Femur (tissue), 1 donor: ENCODE measurements around the gene TTLL12.

ENCODE experiments used
- DNase-seq: peaks from one replicate; pipeline ENCODE4 v3.0.0-alpha.2; 2017

The TTLL12 gene

GRCh38 chr22:43186272-43187170 lies at the start of gene TTLL12:
Gene TTLL12 (minus strand): TSS chr22:43187134. CDS start chr22:43187069, 65 bp downstream.
- DNase-seq = peak; percentile 76

GRCh38 chr22:43235445-43236409 lies 48.8 kb upstream of the TTLL12 start:
- no peak for DNase-seq

DNA sequence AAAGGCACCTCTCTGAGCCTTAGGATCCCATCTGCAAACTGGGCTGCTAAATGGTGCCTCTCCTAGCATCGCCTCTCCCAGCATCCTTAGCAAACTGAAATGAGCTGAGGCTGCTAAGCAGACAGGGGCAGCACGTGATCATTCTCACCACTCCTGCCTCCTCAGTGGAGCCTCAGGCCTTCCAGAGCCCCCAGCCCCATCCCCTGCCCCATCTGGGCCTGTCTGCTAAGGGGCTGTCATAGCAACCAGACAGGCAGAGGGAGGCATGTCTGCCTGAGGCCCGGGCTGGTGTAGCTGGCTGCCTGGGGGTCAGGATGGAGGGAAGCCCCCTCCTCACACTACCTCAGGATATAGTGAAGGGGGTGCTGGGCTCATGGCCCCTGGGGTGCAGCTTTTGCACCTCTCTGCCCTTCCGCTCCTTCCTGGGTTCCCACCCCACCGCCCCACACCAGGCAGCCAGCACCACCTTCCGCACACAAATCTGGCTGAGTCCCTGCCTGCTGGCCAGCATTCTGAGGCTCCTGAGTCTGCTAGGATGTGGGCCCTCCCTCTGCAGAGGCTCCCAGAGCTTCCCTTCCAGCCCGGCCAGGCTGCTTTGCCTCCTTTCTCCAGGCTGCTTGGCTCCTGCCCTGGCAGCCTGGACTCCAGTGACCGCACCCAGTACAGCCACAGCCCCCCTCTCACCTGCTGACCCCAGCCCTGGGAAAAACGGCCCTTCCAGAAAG lies 47.5 kb upstream of the TTLL12 start:
- DNase-seq = no peak

DNA sequence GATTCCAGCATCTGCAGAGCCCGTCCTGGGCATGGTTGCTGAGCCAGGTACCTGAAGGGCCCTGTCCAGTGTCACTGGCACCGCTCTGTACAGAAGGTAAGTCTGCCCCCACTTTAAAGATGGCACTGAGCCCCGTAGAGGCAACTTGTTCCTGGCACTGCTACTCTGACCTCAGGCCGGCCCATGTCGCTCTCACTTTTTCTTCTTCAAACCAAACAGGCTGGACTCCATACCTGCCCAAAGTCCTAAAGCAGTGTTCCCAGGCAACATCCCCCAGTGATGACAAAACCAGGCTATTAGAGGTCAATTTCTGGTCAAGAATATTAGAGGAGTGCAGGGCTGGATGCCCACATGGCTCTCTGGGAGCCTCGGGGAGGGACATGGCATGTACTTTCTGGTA lies 46.6 kb upstream of the TTLL12 start:
- no peak for DNase-seq

- DNase-seq = no peak
Observed at GRCh38 chr22:43232445-43232844, 45.5 kb upstream of the TTLL12 start.

DNA sequence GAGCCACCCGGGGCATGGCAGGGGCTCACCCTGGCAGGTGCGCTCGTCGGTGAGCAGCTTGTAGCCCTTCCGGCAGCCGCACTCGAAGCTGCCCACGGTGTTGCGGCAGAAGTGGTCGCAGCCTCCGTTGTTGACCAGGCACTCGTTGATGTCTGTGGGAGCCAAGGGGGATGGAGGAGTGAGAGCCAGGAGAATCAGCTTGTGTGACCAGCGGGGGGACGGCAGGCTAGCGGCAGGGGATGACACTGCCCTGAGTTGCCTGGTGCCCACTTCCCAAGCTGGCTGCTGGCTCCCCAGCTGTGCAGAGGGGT lies 44.7 kb upstream of the TTLL12 start:
- DNase-seq = no peak

GRCh38 chr22:43230971-43231723 lies 44.2 kb upstream of the TTLL12 start:
- peak; percentile 64 for DNase-seq

- no peak for DNase-seq
Observed at GRCh38 chr22:43230571-43230970, 43.6 kb upstream of the TTLL12 start.

- no peak for DNase-seq
Observed at GRCh38 chr22:43228863-43229262, 41.9 kb upstream of the TTLL12 start.

DNA sequence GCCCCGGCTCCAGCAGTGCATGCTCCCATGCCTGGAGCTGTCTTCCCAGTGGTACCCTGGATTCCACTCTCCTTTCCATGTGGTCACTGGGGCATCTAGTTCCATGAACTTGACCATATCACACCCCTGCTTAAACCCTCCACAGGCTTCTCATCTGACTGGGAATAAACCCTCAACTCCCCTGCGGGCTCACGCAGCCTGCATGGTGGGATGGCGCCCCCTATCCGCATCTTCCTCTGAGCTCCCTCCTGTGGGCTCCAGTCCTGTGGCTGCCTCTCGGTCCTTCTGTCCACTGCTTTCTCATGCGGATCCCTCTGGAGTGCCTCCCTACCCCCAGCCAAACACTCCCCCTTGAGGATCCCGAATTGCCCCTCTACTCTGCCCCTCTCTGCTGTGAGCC lies 41.4 kb upstream of the TTLL12 start:
- no peak for DNase-seq

GRCh38 chr22:43227239-43227630 lies 40.3 kb upstream of the TTLL12 start:
- DNase-seq = peak; percentile 41

GRCh38 chr22:43226377-43227238 lies 39.7 kb upstream of the TTLL12 start:
- DNase-seq = peak; percentile 67

DNA sequence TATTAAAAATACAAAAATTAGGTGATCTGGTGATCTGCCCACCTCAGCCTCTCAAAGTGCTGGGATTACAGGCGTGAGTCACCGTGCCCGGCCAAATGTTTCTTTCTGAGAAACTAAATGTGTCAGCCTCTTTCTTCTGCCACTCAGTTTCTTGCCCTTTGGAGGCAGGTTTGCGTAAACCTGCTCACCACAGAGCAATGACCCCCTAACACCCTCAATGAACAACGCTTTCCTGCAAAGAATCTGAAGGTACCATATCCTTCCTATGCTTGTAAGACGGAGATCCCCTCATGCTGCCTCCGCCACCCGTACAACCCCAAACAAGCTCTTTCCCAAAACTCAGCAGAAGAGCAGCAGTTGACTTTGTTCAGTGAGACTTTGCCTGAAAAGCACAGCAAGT lies 38.7 kb upstream of the TTLL12 start:
- DNase-seq = no peak

- DNase-seq = no peak
Observed at GRCh38 chr22:43222987-43223386, 36.1 kb upstream of the TTLL12 start.

DNA sequence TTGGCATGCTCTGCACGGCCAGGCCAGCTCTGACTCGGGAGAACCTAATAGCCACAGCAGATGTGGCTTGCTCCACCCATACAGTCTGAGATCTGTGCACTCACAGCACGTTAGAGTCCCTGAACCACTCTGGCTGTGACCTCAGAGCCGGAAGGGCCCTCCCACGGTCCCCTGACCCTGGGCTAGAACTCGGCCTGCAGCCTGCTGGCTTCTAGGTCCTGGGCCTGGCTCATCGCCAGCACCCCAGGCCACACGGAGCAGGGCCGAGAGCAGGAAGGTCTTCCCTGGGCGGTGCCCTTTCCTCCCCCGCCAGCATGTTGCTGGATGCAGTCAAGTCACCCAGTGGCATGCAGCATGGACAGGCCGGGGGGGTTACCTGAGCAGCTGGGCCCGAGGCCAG lies 35.3 kb upstream of the TTLL12 start:
- no peak for DNase-seq

GRCh38 chr22:43220625-43221380 lies 33.9 kb upstream of the TTLL12 start:
- DNase-seq = no peak

DNA sequence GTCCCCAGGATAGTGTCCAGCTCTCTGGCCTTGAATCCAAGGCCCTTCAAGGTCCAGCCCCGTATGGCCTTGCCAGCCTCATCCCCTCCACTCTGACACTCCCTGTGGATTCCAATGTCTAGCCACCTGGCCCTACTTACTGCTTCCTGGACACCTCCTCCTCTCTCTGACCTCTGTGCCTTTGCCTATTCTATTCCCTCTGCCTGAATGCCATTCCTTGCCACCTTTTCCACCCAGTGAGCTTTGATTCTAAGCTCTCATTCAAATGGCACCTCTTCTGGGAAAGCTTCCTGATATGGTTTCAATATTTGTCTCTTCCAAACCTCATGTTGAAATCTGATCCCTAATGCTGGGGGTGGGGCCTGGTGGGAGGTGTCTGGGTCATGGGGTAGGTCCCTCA lies 31.9 kb upstream of the TTLL12 start:
- no peak for DNase-seq

DNA sequence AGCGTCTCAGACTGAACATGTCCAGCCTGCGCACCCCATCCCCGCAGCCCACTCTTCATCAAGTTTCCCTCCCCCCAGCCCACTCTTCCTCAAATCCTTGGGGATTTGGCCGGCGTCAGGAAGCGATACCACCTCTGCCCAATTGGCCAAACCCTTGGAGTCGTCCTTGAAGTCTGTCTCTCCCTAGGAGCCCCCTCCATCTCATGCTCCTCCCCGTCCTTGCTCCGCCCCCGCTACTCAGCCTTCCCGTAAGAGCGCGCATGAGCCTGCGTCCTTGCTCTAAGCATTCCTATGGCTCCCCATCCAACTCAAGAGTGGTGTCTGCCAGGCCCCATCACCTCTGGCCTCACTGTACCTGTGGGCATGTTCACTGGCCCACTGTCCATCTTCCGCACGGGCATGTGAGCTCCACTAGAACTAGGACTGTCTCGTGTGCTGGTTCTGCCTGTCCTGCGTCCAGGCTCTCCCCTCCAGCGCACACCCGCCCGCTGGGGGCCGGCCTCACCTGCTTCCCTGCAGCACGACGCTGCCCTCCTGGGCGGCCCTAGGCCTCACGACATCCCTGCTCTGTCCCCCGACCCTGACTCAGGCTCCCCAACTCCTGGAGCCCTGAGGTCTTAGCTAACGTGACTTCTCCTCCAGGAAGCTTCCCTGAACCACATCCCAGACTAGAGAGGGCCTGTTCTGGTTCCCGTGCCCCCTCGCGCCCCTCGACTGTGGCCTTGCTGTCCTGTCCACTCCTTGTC lies 30.5 kb upstream of the TTLL12 start:
- DNase-seq = no peak

- no peak for DNase-seq
Observed at GRCh38 chr22:43216738-43217137, 29.8 kb upstream of the TTLL12 start.

DNA sequence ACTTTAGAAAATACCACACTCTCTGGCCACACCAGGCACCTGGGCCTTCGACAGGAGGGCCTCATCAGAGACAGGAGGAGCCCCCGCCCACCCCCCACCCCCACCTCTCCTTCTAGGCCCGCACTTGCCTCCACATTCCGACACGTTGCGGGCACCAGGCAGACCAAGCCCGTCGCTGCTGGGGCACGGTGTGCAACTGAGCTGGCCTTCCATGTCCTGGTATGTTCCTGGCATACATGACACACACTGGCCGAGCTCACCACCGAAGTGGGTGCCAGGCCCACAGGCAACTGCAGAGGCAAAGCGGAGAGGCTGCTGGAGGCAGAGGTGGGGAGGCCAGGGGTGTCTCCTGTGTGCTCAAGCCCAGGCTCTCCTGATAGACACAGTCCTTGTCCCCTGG lies 27.0 kb upstream of the TTLL12 start:
- DNase-seq = no peak
